ENCODE measurements around the gene RIPK4. TPM values are rescaled to one million over a fixed set of nuclear protein-coding genes. Genes with fewer than 3 reads are reported as not detected.

The RIPK4 gene
- total and polyA plus RNA-seq, 2 of the 13 experiments (the other 11 are each of a cell fraction or from before 2014, with no cell fraction given), result 3.1 to 4.9 TPM

GRCh38 chr21:41766883-41767605 lies at the start of gene RIPK4 (continued):
- TF ChIP-seq, protein P1, sequence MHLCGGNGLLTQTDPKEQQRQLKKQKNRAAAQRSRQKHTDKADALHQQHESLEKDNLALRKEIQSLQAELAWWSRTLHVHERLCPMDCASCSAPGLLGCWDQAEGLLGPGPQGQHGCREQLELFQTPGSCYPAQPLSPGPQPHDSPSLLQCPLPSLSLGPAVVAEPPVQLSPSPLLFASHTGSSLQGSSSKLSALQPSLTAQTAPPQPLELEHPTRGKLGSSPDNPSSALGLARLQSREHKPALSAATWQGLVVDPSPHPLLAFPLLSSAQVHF (CRISPR knock-in tag; IDR thresholded peaks at IDR 0.05), result no peak
- TF ChIP-seq NCOA1 (CRISPR knock-in tag; IDR thresholded peaks at IDR 0.05) (no peak; the same call in 1 of the 2 replicates), KDM3A (CRISPR knock-in tag; IDR thresholded peaks at IDR 0.05; ENCODE audit: low read depth) (0 out of 2 replicates have a peak, but pooled peaks have one; percentile 27), BHLHE40 (IDR thresholded peaks at IDR 0.05; ENCODE audit: low read length) (peak; percentile 26; the same call in 1 of the 2 replicates), ZNF850 (CRISPR knock-in tag; conservative IDR thresholded peaks at IDR 0.05) (no peak), POLR2A (IDR thresholded peaks at IDR 0.05; ENCODE audit: insufficient read depth in 1 of 2, low read depth in 2 of 2, low read length in 2 of 2) (peak in 1 of 2 experiments; percentile 72; a peak in 2 of 4 replicates), RARA (CRISPR knock-in tag; IDR thresholded peaks at IDR 0.05) (peak; percentile 40), FOSL1 (CRISPR knock-in tag; IDR thresholded peaks at IDR 0.05; ENCODE audit: borderline replicate concordance) (no peak), PAF1 (CRISPR knock-in tag; IDR thresholded peaks at IDR 0.05) (no peak), ZNF343 (CRISPR knock-in tag; IDR thresholded peaks at IDR 0.05) (no peak), BRCA1 (CRISPR knock-in tag; IDR thresholded peaks at IDR 0.05) (no peak), ZNF607 (CRISPR knock-in tag; IDR thresholded peaks at IDR 0.05; ENCODE audit: borderline replicate concordance) (0 out of 2 replicates have a peak, but pooled peaks have one; percentile 27), ATF7-NPFF (CRISPR knock-in tag; IDR thresholded peaks at IDR 0.05; ENCODE audit: low read depth) (peak; percentile 44; the same call in 1 of the 2 replicates), SALL1 (CRISPR knock-in tag; IDR thresholded peaks at IDR 0.05) (peak; percentile 53), ESRRA (CRISPR knock-in tag; IDR thresholded peaks at IDR 0.05; ENCODE audit: low read depth) (0 out of 2 replicates have a peak, but pooled peaks have one; percentile 15), ZMYM3 (CRISPR knock-in tag; IDR thresholded peaks at IDR 0.05) (no peak), ZBTB34 (CRISPR knock-in tag; IDR thresholded peaks at IDR 0.05) (no peak), ZNF329 (CRISPR knock-in tag; IDR thresholded peaks at IDR 0.05; ENCODE audit: low read depth) (no peak), KAT8 (CRISPR knock-in tag; IDR thresholded peaks at IDR 0.05) (peak; percentile 34), ZNF205 (CRISPR knock-in tag; IDR thresholded peaks at IDR 0.05) (0 out of 2 replicates have a peak, but pooled peaks have one; percentile 35), TP53 (CRISPR knock-in tag; conservative IDR thresholded peaks at IDR 0.05) (no peak; the same call in 1 of the 2 replicates), YY1 (IDR thresholded peaks at IDR 0.05; ENCODE audit: insufficient read depth, insufficient replicate concordance, low read depth, low read length) (peak; percentile 70), NFE2L2 (IDR thresholded peaks at IDR 0.05; ENCODE audit: low read length) (no peak), LCORL (IDR thresholded peaks at IDR 0.05) (no peak), LCORL (CRISPR knock-in tag; IDR thresholded peaks at IDR 0.05) (peak; percentile 31; the same call in 1 of the 2 replicates), PHF8 (CRISPR knock-in tag; IDR thresholded peaks at IDR 0.05) (peak; percentile 76), NR1H2 (CRISPR knock-in tag; IDR thresholded peaks at IDR 0.05; ENCODE audit: borderline replicate concordance, low read depth) (no peak), RNF2 (conservative IDR thresholded peaks at IDR 0.05; ENCODE audit: low read depth) (no peak), ZNF598 (CRISPR knock-in tag; IDR thresholded peaks at IDR 0.05; ENCODE audit: borderline replicate concordance) (no peak), TGIF2 (CRISPR knock-in tag; IDR thresholded peaks at IDR 0.05) (peak; percentile 49; the same call in 1 of the 2 replicates), REPIN1 (CRISPR knock-in tag; IDR thresholded peaks at IDR 0.05; ENCODE audit: borderline replicate concordance, low read depth) (0 out of 2 replicates have a peak, but pooled peaks have one; percentile 17), ZIK1 (CRISPR knock-in tag; IDR thresholded peaks at IDR 0.05; ENCODE audit: borderline replicate concordance, low read depth) (peak; percentile 87; the same call in 1 of the 2 replicates), ZKSCAN1 (IDR thresholded peaks at IDR 0.05; ENCODE audit: low read length) (no peak)
